ENCODE measurements around the gene S100A6. TPM values are rescaled to one million over a fixed set of nuclear protein-coding genes. Genes with fewer than 3 reads are reported as not detected.

Gene S100A6
- total RNA-seq, 1 experiment from 2014 or later = 19.2 TPM

GRCh38 chr1:153495536-153495935 lies 40.3 kb downstream of the S100A6 start (continued):
- no peak for TF ChIP-seq ZNF317 (CRISPR knock-in tag; IDR thresholded peaks at IDR 0.05; ENCODE audit: borderline replicate concordance, low read depth)
- TF ChIP-seq MAX (CRISPR knock-in tag; IDR thresholded peaks at IDR 0.05) = no peak

- Mint-ChIP-seq H3K9me3 (no peaks in the 10 kb centered on the region), H3K4me3 (no peak overlapping the region), H3K4me1 (peaks cover 23% of the 10 kb centered on the region), H3K36me3 (no peaks in the 10 kb centered on the region), H3K27ac (peak overlapping the region; percentile 56; the same call in 1 of the 2 replicates), H3K27me3 (ENCODE audit: low read depth) (no peaks in the 10 kb centered on the region; the same call in 1 of the 2 replicates)
- POLR2A ChIA-PET = interaction anchor here (0.5 to 1.6 kb wide), 5 partner anchors 29 to 1871 kb away, joined by 3 to 7 read pairs (median 5); partner anchors contain the start of gene CHTOP
- no peak for TF ChIP-seq ZNF138 (CRISPR knock-in tag; conservative IDR thresholded peaks at IDR 0.05)
- 0 out of 2 replicates have a peak, but pooled peaks have one; percentile 35 for TF ChIP-seq MAX (CRISPR knock-in tag; IDR thresholded peaks at IDR 0.05)
- TF ChIP-seq CTCF (IDR thresholded peaks at IDR 0.05) = peak; percentile 95
- DNase-seq (ENCODE audit: low spot score) (peak; percentile 99), ATAC-seq (peak; percentile 96)
- CTCF ChIA-PET = interaction anchor here (0.6 to 4.3 kb wide), 65 partner anchors 8 to 482 kb away, joined by 3 to 169 read pairs (median 4); partner anchors contain the start of genes CHTOP, JTB, PGLYRP3 and PGLYRP4
Measured at GRCh38 chr1:153494976-153495535, 40.7 kb downstream of the S100A6 start.

- Mint-ChIP-seq H3K36me3 (no peaks in the 10 kb centered on the region), H3K27me3 (ENCODE audit: low read depth) (no peaks in the 10 kb centered on the region; the same call in 1 of the 2 replicates), H3K9me3 (no peaks in the 10 kb centered on the region), H3K4me1 (peaks cover 23% of the 10 kb centered on the region), H3K4me3 (no peak overlapping the region), H3K27ac (no peak overlapping the region)
- POLR2A ChIA-PET = interaction anchor here (0.7 kb wide), 1 partner anchor 138 kb away, joined by 3 read pairs; no protein-coding TSS in a partner anchor
- TF ChIP-seq RELA (CRISPR knock-in tag; IDR thresholded peaks at IDR 0.05; ENCODE audit: borderline replicate concordance) = no peak
- ATAC-seq (no peak), DNase-seq (ENCODE audit: low spot score) (no peak)
- CTCF ChIA-PET = interaction anchor here (1.2 to 4.0 kb wide), 7 partner anchors 9 to 301 kb away, joined by 5 to 169 read pairs (median 45); no protein-coding TSS in a partner anchor
Measured at GRCh38 chr1:153493343-153493960, 42.3 kb downstream of the S100A6 start.

- POLR2A ChIA-PET = no interaction called here
- Mint-ChIP-seq H3K4me1 (peaks cover 22% of the 10 kb centered on the region), H3K9me3 (no peaks in the 10 kb centered on the region), H3K36me3 (no peaks in the 10 kb centered on the region), H3K27ac (no peak overlapping the region), H3K27me3 (ENCODE audit: low read depth) (no peaks in the 10 kb centered on the region; the same call in 1 of the 2 replicates), H3K4me3 (no peak overlapping the region)
- CTCF ChIA-PET = interaction anchor here (2.8 kb wide), 1 partner anchor 137 kb away, joined by 10 read pairs; no protein-coding TSS in a partner anchor
- DNase-seq (ENCODE audit: low spot score) (no peak), ATAC-seq (no peak)
- TF ChIP-seq ELF4 (CRISPR knock-in tag; IDR thresholded peaks at IDR 0.05; ENCODE audit: low read depth) = no peak
- no peak for TF ChIP-seq ZBTB21 (CRISPR knock-in tag; IDR thresholded peaks at IDR 0.05; ENCODE audit: borderline replicate concordance)
- no peak for TF ChIP-seq SP1 (CRISPR knock-in tag; conservative IDR thresholded peaks at IDR 0.05)
- no peak for TF ChIP-seq JAZF1 (CRISPR knock-in tag; IDR thresholded peaks at IDR 0.05)
- TF ChIP-seq HMGXB4 (CRISPR knock-in tag; IDR thresholded peaks at IDR 0.05) = no peak
- TF ChIP-seq ESRRA (CRISPR knock-in tag; IDR thresholded peaks at IDR 0.05; ENCODE audit: borderline replicate concordance) = no peak
- TF ChIP-seq RORB (CRISPR knock-in tag; IDR thresholded peaks at IDR 0.05) = no peak
- TF ChIP-seq GTF2I (CRISPR knock-in tag; conservative IDR thresholded peaks at IDR 0.05) = no peak
- TF ChIP-seq IRF1 (CRISPR knock-in tag; IDR thresholded peaks at IDR 0.05) = no peak
- no peak for TF ChIP-seq NFATC4 (CRISPR knock-in tag; IDR thresholded peaks at IDR 0.05)
- no peak for TF ChIP-seq ZNF263 (CRISPR knock-in tag; IDR thresholded peaks at IDR 0.05; ENCODE audit: low read depth)
- TF ChIP-seq MLX (CRISPR knock-in tag; IDR thresholded peaks at IDR 0.05) = no peak
- TF ChIP-seq TP53 (CRISPR knock-in tag; IDR thresholded peaks at IDR 0.05) = no peak
- TF ChIP-seq IRF2 (CRISPR knock-in tag; IDR thresholded peaks at IDR 0.05; ENCODE audit: borderline replicate concordance, low read depth) = no peak
- no peak for TF ChIP-seq SOX15 (CRISPR knock-in tag; IDR thresholded peaks at IDR 0.05)
- no peak for TF ChIP-seq TEAD4 (CRISPR knock-in tag; IDR thresholded peaks at IDR 0.05)
- no peak for TF ChIP-seq RELA (CRISPR knock-in tag; IDR thresholded peaks at IDR 0.05; ENCODE audit: borderline replicate concordance)
Measured at GRCh38 chr1:153490272-153491051, 45.3 kb downstream of the S100A6 start.
